ENCODE results near the gene TPSAB1. TPM values are rescaled to one million over a fixed set of nuclear protein-coding genes. Genes with fewer than 3 reads are reported as not detected.
"Not testable (repeated sequence)": the region's sequence is repeated elsewhere in the genome, so short reads cannot be mapped to it uniquely, and the experiment has no call there.

Gene TPSAB1
- total RNA-seq, 2 experiments from 2014 or later = not detected

GRCh38 chr16:1194665-1195392 lies 45.7 kb upstream of the TPSAB1 start:
- H3K36me3 Mint-ChIP-seq (ENCODE audit: low read depth) = no peaks in the 10 kb centered on the region
- H3K27me3 Mint-ChIP-seq = no peaks in the 10 kb centered on the region
- DNase-seq = peak; percentile 28
- no peak overlapping the region for H3K4me3 Mint-ChIP-seq
- intact Hi-C loops (cut with micrococcal nuclease) = no loop called here
- no peak overlapping the region for H3K27ac Mint-ChIP-seq
- ATAC-seq = peak; percentile 37
- H3K4me1 Mint-ChIP-seq (ENCODE audit: low read depth) = no peaks in the 10 kb centered on the region
- CTCF ChIA-PET = interaction anchor here (1.0 kb wide), 1 partner anchor 225 kb away, joined by 3 read pairs; no protein-coding TSS in a partner anchor
- POLR2A ChIA-PET = no interaction called here
- TF ChIP-seq CTCF (IDR thresholded peaks at IDR 0.05) = peak; percentile 90
- H3K9me3 Mint-ChIP-seq = no peaks in the 10 kb centered on the region

- no peak for ATAC-seq
- Mint-ChIP-seq H3K36me3 (ENCODE audit: low read depth) (no peaks in the 10 kb centered on the region), H3K4me1 (ENCODE audit: low read depth) (no peaks in the 10 kb centered on the region), H3K4me3 (no peak overlapping the region), H3K27ac (no peak overlapping the region), H3K9me3 (no peaks in the 10 kb centered on the region), H3K27me3 (no peaks in the 10 kb centered on the region)
- ChIA-PET POLR2A (no interaction called here), CTCF (no interaction called here)
- TF ChIP-seq CTCF (IDR thresholded peaks at IDR 0.05) = no peak
- intact Hi-C loops (cut with micrococcal nuclease) = no loop called here
- no peak for DNase-seq
Measured at GRCh38 chr16:1195393-1195666, 45.2 kb upstream of the TPSAB1 start.

GRCh38 chr16:1196494-1196893 lies 44.0 kb upstream of the TPSAB1 start:
- ATAC-seq (no peak), DNase-seq (no peak)
- CTCF ChIA-PET = no interaction called here
- POLR2A ChIA-PET = no interaction called here
- Mint-ChIP-seq H3K9me3 (no peaks in the 10 kb centered on the region), H3K4me1 (ENCODE audit: low read depth) (no peaks in the 10 kb centered on the region), H3K27ac (no peak overlapping the region), H3K27me3 (no peaks in the 10 kb centered on the region), H3K4me3 (no peak overlapping the region), H3K36me3 (ENCODE audit: low read depth) (no peaks in the 10 kb centered on the region)
- intact Hi-C loops (cut with micrococcal nuclease) = no loop called here
- TF ChIP-seq CTCF (IDR thresholded peaks at IDR 0.05) = no peak

- Mint-ChIP-seq H3K27ac (no peak overlapping the region), H3K36me3 (ENCODE audit: low read depth) (no peaks in the 10 kb centered on the region), H3K27me3 (no peaks in the 10 kb centered on the region), H3K4me3 (no peak overlapping the region), H3K9me3 (no peaks in the 10 kb centered on the region), H3K4me1 (ENCODE audit: low read depth) (no peaks in the 10 kb centered on the region)
- intact Hi-C loops (cut with micrococcal nuclease) = no loop called here
- no peak for DNase-seq
- no peak for ATAC-seq
- POLR2A ChIA-PET = no interaction called here
- no peak for TF ChIP-seq CTCF (IDR thresholded peaks at IDR 0.05)
- CTCF ChIA-PET = no interaction called here
Measured at GRCh38 chr16:1197237-1197866, 43.2 kb upstream of the TPSAB1 start.

- intact Hi-C loops (cut with micrococcal nuclease) = no loop called here
- CTCF ChIA-PET = no interaction called here
- DNase-seq (no peak), ATAC-seq (no peak)
- no peaks in the 10 kb centered on the region for H3K9me3 Mint-ChIP-seq
- no peak overlapping the region for H3K27ac Mint-ChIP-seq
- H3K4me3 Mint-ChIP-seq = no peak overlapping the region
- H3K36me3 Mint-ChIP-seq (ENCODE audit: low read depth) = no peaks in the 10 kb centered on the region
- no peaks in the 10 kb centered on the region for H3K27me3 Mint-ChIP-seq
- H3K4me1 Mint-ChIP-seq (ENCODE audit: low read depth) = no peaks in the 10 kb centered on the region
- POLR2A ChIA-PET = no interaction called here
- TF ChIP-seq CTCF (IDR thresholded peaks at IDR 0.05) = no peak
Measured at GRCh38 chr16:1198194-1198593, 42.3 kb upstream of the TPSAB1 start.

GRCh38 chr16:1198671-1199346 lies 41.7 kb upstream of the TPSAB1 start:
- H3K36me3 Mint-ChIP-seq (ENCODE audit: low read depth); CTCF ChIA-PET; H3K4me3 Mint-ChIP-seq; ATAC-seq; H3K4me1 Mint-ChIP-seq (ENCODE audit: low read depth); POLR2A ChIA-PET; H3K27me3 Mint-ChIP-seq; intact Hi-C loops (cut with micrococcal nuclease); H3K27ac Mint-ChIP-seq; H3K9me3 Mint-ChIP-seq: not testable (repeated sequence)
- peak; percentile 51 for DNase-seq

Measured in activated CD8-positive, alpha-beta T cell treated with anti-CD3 and anti-CD28 coated beads for 36 hours (primary cell).